HG03354 (cell line): ENCODE results near the gene GGA2.
A peak's percentile ranks its signal among the peaks of the same experiment; 100 is the strongest.
"Not testable (repeated sequence)": the region's sequence is repeated elsewhere in the genome, so short reads cannot be mapped to it uniquely, and the experiment has no call there.

Experiments used
- ATAC-seq: cut with Tn5 transposase; IDR thresholded peaks from one replicate; pipeline ENCODE4 v1.9.1; 2021; ENCODE audit warnings: mild to moderate bottlenecking; ENCODE audit not compliant: unreplicated experiment, poor library complexity, severe bottlenecking

The GGA2 gene

GRCh38 chr16:23484510-23485256 is 25.6 kb downstream of the GGA2 start:
- no peak for ATAC-seq

- ATAC-seq, result not testable (repeated sequence)
These were observed 26.8 kb downstream of the GGA2 start for GRCh38 chr16:23483492-23483891.

GRCh38 chr16:23482778-23483177 is 27.5 kb downstream of the GGA2 start:
- ATAC-seq, result no peak

GRCh38 chr16:23480257-23480656 is 30.0 kb downstream of the GGA2 start:
- ATAC-seq, result no peak

- no peak for ATAC-seq
These were observed 31.2 kb downstream of the GGA2 start for GRCh38 chr16:23479138-23479537.

- ATAC-seq, result no peak
These were observed 31.7 kb downstream of the GGA2 start for GRCh38 chr16:23478566-23478965.

GRCh38 chr16:23476289-23476688 is 34.0 kb downstream of the GGA2 start:
- ATAC-seq, result no peak

- ATAC-seq, result no peak
These were observed 40.5 kb downstream of the GGA2 start for GRCh38 chr16:23469814-23470213.

GRCh38 chr16:23466162-23466885 is 44.0 kb downstream of the GGA2 start:
- no peak for ATAC-seq

- ATAC-seq, result no peak
These were observed 45.1 kb downstream of the GGA2 start for GRCh38 chr16:23465179-23465578.

GRCh38 chr16:23464196-23464595 is 46.1 kb downstream of the GGA2 start:
- no peak for ATAC-seq

- ATAC-seq, result not testable (repeated sequence)
These were observed 47.3 kb downstream of the GGA2 start for GRCh38 chr16:23462994-23463393.

GRCh38 chr16:23453338-23454052 is 56.8 kb downstream of the GGA2 start:
- peak; percentile 26 for ATAC-seq

GRCh38 chr16:23452572-23453337 is 57.5 kb downstream of the GGA2 start, which contains the start of gene COG7:
Gene COG7, minus strand, starts transcription at chr16:23453189. Its CDS starts 195 bp downstream, at chr16:23452994.
- ATAC-seq, result peak; percentile 91

- ATAC-seq, result no peak
These were observed 58.1 kb downstream of the GGA2 start for GRCh38 chr16:23452221-23452571.

- ATAC-seq, result no peak
These were observed 61.9 kb downstream of the GGA2 start for GRCh38 chr16:23448392-23448791.

- not testable (repeated sequence) for ATAC-seq
These were observed 72.8 kb downstream of the GGA2 start for GRCh38 chr16:23437542-23437941.

GRCh38 chr16:23436951-23437350 is 73.3 kb downstream of the GGA2 start:
- no peak for ATAC-seq

GRCh38 chr16:23435500-23435899 is 74.8 kb downstream of the GGA2 start:
- ATAC-seq, result peak; percentile 65

GRCh38 chr16:23434380-23434779 is 75.9 kb downstream of the GGA2 start:
- ATAC-seq, result no peak
